Measurements from ENCODE around the gene STEEP1.

GRCh38 chrX:119604766-119605463, 39.7 kb upstream of the STEEP1 start:
- no peak for TF ChIP-seq POLR2A (IDR thresholded peaks at IDR 0.05)
- TF ChIP-seq EP300 (IDR thresholded peaks at IDR 0.05; ENCODE audit: low read depth): no peak
- TF ChIP-seq CTCF (IDR thresholded peaks at IDR 0.05): no peak
- no peak for TF ChIP-seq POLR2AphosphoS5 (IDR thresholded peaks at IDR 0.05)
